Measurements from ENCODE around the gene NUMBL. TPM values are rescaled to one million over a fixed set of nuclear protein-coding genes. Genes with fewer than 3 reads are reported as not detected.

Gene NUMBL
- total and polyA plus RNA-seq, 2 of the 8 experiments (the other 6 are each of a cell fraction or from before 2014, with no cell fraction given): 13.5 to 24.8 TPM

DNA sequence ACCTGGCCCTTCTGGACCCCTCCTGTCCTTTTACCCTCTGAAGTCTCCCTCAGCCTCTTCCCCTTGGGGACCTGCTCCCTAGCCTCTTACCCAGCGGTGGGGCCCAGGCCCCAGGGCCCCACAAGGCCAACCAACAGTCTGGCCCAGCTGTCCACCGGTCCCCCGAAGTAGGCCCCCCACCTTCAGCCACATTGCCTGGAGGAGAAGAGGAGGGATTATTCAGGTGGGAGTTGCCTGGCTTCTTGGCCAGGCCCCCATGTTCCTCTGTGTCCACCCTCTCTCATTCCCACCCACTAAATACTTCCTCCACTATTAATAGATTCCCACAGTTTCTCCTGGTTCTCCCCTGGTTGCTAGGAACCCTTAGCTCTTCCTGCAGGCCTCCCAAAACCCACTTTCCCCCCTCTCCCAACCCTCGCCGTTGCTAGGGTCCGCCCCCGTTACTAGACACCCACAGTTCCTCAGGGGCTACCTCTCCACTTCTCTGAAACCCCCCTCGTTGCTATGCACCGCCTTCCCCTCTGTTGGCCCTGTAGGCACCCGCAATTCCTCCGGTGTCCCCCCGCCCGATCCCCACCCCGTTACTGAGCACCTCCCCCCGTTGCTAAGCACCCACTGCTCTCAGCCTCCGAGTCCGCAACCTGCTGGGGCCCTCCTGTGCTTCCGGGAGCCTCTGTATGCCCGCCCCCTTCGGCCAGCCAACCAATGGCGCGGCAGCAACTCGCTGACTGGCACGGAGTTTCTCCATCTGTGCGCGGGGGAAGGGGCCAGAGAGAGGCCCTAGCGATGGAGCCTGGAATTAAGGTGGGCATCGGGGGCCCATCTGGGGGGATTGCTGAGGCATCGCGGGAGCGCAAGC, 24.2 kb upstream of the NUMBL start (continued):
- TF ChIP-seq, protein P1, sequence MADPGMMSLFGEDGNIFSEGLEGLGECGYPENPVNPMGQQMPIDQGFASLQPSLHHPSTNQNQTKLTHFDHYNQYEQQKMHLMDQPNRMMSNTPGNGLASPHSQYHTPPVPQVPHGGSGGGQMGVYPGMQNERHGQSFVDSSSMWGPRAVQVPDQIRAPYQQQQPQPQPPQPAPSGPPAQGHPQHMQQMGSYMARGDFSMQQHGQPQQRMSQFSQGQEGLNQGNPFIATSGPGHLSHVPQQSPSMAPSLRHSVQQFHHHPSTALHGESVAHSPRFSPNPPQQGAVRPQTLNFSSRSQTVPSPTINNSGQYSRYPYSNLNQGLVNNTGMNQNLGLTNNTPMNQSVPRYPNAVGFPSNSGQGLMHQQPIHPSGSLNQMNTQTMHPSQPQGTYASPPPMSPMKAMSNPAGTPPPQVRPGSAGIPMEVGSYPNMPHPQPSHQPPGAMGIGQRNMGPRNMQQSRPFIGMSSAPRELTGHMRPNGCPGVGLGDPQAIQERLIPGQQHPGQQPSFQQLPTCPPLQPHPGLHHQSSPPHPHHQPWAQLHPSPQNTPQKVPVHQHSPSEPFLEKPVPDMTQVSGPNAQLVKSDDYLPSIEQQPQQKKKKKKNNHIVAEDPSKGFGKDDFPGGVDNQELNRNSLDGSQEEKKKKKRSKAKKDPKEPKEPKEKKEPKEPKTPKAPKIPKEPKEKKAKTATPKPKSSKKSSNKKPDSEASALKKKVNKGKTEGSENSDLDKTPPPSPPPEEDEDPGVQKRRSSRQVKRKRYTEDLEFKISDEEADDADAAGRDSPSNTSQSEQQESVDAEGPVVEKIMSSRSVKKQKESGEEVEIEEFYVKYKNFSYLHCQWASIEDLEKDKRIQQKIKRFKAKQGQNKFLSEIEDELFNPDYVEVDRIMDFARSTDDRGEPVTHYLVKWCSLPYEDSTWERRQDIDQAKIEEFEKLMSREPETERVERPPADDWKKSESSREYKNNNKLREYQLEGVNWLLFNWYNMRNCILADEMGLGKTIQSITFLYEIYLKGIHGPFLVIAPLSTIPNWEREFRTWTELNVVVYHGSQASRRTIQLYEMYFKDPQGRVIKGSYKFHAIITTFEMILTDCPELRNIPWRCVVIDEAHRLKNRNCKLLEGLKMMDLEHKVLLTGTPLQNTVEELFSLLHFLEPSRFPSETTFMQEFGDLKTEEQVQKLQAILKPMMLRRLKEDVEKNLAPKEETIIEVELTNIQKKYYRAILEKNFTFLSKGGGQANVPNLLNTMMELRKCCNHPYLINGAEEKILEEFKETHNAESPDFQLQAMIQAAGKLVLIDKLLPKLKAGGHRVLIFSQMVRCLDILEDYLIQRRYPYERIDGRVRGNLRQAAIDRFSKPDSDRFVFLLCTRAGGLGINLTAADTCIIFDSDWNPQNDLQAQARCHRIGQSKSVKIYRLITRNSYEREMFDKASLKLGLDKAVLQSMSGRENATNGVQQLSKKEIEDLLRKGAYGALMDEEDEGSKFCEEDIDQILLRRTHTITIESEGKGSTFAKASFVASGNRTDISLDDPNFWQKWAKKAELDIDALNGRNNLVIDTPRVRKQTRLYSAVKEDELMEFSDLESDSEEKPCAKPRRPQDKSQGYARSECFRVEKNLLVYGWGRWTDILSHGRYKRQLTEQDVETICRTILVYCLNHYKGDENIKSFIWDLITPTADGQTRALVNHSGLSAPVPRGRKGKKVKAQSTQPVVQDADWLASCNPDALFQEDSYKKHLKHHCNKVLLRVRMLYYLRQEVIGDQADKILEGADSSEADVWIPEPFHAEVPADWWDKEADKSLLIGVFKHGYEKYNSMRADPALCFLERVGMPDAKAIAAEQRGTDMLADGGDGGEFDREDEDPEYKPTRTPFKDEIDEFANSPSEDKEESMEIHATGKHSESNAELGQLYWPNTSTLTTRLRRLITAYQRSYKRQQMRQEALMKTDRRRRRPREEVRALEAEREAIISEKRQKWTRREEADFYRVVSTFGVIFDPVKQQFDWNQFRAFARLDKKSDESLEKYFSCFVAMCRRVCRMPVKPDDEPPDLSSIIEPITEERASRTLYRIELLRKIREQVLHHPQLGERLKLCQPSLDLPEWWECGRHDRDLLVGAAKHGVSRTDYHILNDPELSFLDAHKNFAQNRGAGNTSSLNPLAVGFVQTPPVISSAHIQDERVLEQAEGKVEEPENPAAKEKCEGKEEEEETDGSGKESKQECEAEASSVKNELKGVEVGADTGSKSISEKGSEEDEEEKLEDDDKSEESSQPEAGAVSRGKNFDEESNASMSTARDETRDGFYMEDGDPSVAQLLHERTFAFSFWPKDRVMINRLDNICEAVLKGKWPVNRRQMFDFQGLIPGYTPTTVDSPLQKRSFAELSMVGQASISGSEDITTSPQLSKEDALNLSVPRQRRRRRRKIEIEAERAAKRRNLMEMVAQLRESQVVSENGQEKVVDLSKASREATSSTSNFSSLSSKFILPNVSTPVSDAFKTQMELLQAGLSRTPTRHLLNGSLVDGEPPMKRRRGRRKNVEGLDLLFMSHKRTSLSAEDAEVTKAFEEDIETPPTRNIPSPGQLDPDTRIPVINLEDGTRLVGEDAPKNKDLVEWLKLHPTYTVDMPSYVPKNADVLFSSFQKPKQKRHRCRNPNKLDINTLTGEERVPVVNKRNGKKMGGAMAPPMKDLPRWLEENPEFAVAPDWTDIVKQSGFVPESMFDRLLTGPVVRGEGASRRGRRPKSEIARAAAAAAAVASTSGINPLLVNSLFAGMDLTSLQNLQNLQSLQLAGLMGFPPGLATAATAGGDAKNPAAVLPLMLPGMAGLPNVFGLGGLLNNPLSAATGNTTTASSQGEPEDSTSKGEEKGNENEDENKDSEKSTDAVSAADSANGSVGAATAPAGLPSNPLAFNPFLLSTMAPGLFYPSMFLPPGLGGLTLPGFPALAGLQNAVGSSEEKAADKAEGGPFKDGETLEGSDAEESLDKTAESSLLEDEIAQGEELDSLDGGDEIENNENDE (IDR thresholded peaks at IDR 0.05; ENCODE audit: insufficient replicate concordance, low read length): no peak
- TF ChIP-seq SP4 (IDR thresholded peaks at IDR 0.05; ENCODE audit: low read length): no peak
- no peak for TF ChIP-seq ASH2L (IDR thresholded peaks at IDR 0.05; ENCODE audit: low read length)
- peak; percentile 68 for TF ChIP-seq CHD2 (IDR thresholded peaks at IDR 0.05; ENCODE audit: low read length)
- 0 out of 2 replicates have a peak, but pooled peaks have one; percentile 21 for TF ChIP-seq CREB1 (IDR thresholded peaks at IDR 0.05)
- TF ChIP-seq SP2 (IDR thresholded peaks at IDR 0.05; ENCODE audit: low read length): peak; percentile 56
- peak; percentile 84 for TF ChIP-seq SP1 (IDR thresholded peaks at IDR 0.05; ENCODE audit: low read depth, low read length)
